Liver (tissue), 9 donors: Measurements from ENCODE around the gene IFT80. TPM values are rescaled to one million over a fixed set of nuclear protein-coding genes. Genes with fewer than 3 reads are reported as not detected.
"Not testable (repeated sequence)": the region's sequence is repeated elsewhere in the genome, so short reads cannot be mapped to it uniquely, and the experiment has no call there.

Experiments used
- DNase-seq: peaks from one replicate; pipeline ENCODE4 v3.0.0-alpha.2; 2017; ENCODE audit warnings: low spot score
- H3K27ac ChIP-seq, 2 donors: one replicate each; pipeline ENCODE4 v1.7.0; 2013; ENCODE audit warnings: inconsistent platforms in 2 of 2, low read length in 2 of 2, control low read depth in 1 of 2, low read depth in 1 of 2, mild to moderate bottlenecking in 1 of 2
- H3K27me3 ChIP-seq, 4 donors: one replicate each; pipeline versions ENCODE4 v1.6.1 to v1.7.0; 2013; ENCODE audit warnings: low read length in 3 of 4, inconsistent platforms in 1 of 4, mild to moderate bottlenecking in 1 of 4, moderate library complexity in 1 of 4; ENCODE audit not compliant: control insufficient read depth in 4 of 4, insufficient read depth in 4 of 4
- H3K36me3 ChIP-seq, 4 donors: one replicate each; pipeline versions ENCODE4 v1.6.1 to v1.7.0; 2013; ENCODE audit warnings: low read length in 3 of 4, mild to moderate bottlenecking in 3 of 4, low read depth in 1 of 4, moderate library complexity in 1 of 4; ENCODE audit not compliant: control insufficient read depth in 4 of 4, insufficient read depth in 3 of 4
- H3K4me1 ChIP-seq, 4 donors: one replicate each; pipeline versions ENCODE4 v1.6.1 to v1.7.0; 2013; ENCODE audit warnings: low read length in 3 of 4, mild to moderate bottlenecking in 3 of 4, moderate library complexity in 1 of 4; ENCODE audit not compliant: control insufficient read depth in 4 of 4, insufficient read depth in 4 of 4
- H3K4me3 ChIP-seq, 3 donors: one replicate each; pipeline versions ENCODE4 v1.6.1 to v1.7.0; 2013; ENCODE audit warnings: low read length in 3 of 3, control low read depth in 1 of 3, low read depth in 1 of 3, mild to moderate bottlenecking in 1 of 3
- H3K9ac ChIP-seq, 2 donors: one replicate each; pipeline ENCODE4 v1.7.0; 2013; ENCODE audit warnings: low read length in 2 of 2, mild to moderate bottlenecking in 2 of 2, moderate library complexity in 2 of 2, control low read depth in 1 of 2, low read depth in 1 of 2
- H3K9me3 ChIP-seq, 4 donors: one replicate each; pipeline versions ENCODE4 v1.6.1 to v1.7.0; 2013; ENCODE audit warnings: low read length in 3 of 4; ENCODE audit not compliant: control insufficient read depth in 4 of 4
- ATF3 ChIP-seq: IDR thresholded peaks from 2 replicates; pipeline ENCODE4 v1.6.1; 2016; ENCODE audit warnings: antibody characterized with exemption
- CTCF ChIP-seq: fragments of 150-350 bp; IDR thresholded peaks from 2 replicates; pipeline ENCODE4 v1.5.1; 2017; ENCODE audit warnings: improper control_type of control experiment, low read depth, low read length; ENCODE audit not compliant: missing input control
- EGR1 ChIP-seq, 2 donors: IDR thresholded peaks; 2 replicates each; pipeline ENCODE4 v1.6.1; 2016 to 2018; ENCODE audit warnings: antibody characterized with exemption in 2 of 2, low read depth in 2 of 2
- FOXA2 ChIP-seq: IDR thresholded peaks from 2 replicates; pipeline ENCODE4 v1.6.1; 2016; ENCODE audit warnings: antibody characterized with exemption
- GABPA ChIP-seq, 2 donors: IDR thresholded peaks in 1 of 2; conservative IDR thresholded peaks in 1 of 2; 2 replicates each; pipeline ENCODE4 v1.6.1; 2016; ENCODE audit warnings: antibody characterized with exemption in 2 of 2, mild to moderate bottlenecking in 1 of 2, moderate library complexity in 1 of 2
- HNF4G ChIP-seq: IDR thresholded peaks from 2 replicates; pipeline ENCODE4 v1.6.1; 2016; ENCODE audit warnings: antibody characterized with exemption
- JUND ChIP-seq, 2 donors: IDR thresholded peaks; 2 replicates each; pipeline ENCODE4 v1.6.1; 2016; ENCODE audit warnings: antibody characterized with exemption in 2 of 2
- MAX ChIP-seq: IDR thresholded peaks from 2 replicates; pipeline ENCODE4 v1.6.1; 2016; ENCODE audit warnings: antibody characterized with exemption
- NR2F2 ChIP-seq: IDR thresholded peaks from 2 replicates; pipeline ENCODE4 v1.6.1; 2016; ENCODE audit warnings: antibody characterized with exemption
- REST ChIP-seq: IDR thresholded peaks from 2 replicates; pipeline ENCODE4 v1.6.1; 2016; ENCODE audit warnings: antibody characterized with exemption, mild to moderate bottlenecking
- SP1 ChIP-seq: IDR thresholded peaks from 2 replicates; pipeline ENCODE4 v1.6.1; 2018; ENCODE audit warnings: antibody characterized with exemption, mild to moderate bottlenecking
- TAF1 ChIP-seq: conservative IDR thresholded peaks from 2 replicates; pipeline ENCODE4 v1.6.1; 2016; ENCODE audit warnings: antibody characterized with exemption, mild to moderate bottlenecking
- ZBTB33 ChIP-seq: IDR thresholded peaks from 2 replicates; pipeline ENCODE4 v1.6.1; 2016; ENCODE audit warnings: antibody characterized with exemption
- WGBS: extraction: QIAGEN DNeasy Blood & Tissue Kit; methylation state at CpG from one replicate; pipeline ENCODE4 v1.1.7; 2013; 5-methylcytosine and 5-hydroxymethylcytosine counted together
- polyA plus RNA-seq, 2 donors: library from polyadenylated mRNA; stranded (reverse) in 1 of 2; unstranded in 1 of 2; fragments of 200-250 nt in 1 of 2; fragments of >200 nt in 1 of 2; fragmentation: Nextera tagmentation in 1 of 2; extraction: Ambion mirVana in 1 of 2; gene quantifications; one replicate each; pipeline versions ENCODE4 v1.2.1 to v1.2.3, GENCODE V29; 2013 to 2015
- total RNA-seq, 2 donors: library from RNA; depleted of rRNA; stranded (reverse); fragments of >200 nt; gene quantifications; one replicate each; pipeline ENCODE4 v1.2.3, GENCODE V29; 2014
- donor health status: healthy.
- donor health status: healthy.
- donor health status: healthy.
- donor health status: healthy.
- donor health status: healthy.

Gene IFT80
- total and polyA plus RNA-seq, 4 donors = 3.5 to 15.7 (median 8.3) TPM

GRCh38 chr3:160368804-160369203 lies 30.2 kb downstream of the IFT80 start:
- no peak for DNase-seq
- Histone ChIP-seq H3K27me3 (no peaks in the 10 kb centered on the region), H3K4me3 (no peak overlapping the region), H3K27ac (no peak overlapping the region), H3K36me3 (no peaks in the 10 kb centered on the region), H3K9ac (no peak overlapping the region), H3K4me1 (no peaks in the 10 kb centered on the region), H3K9me3 (no peaks in the 10 kb centered on the region)
- 76% methylated on average over 2 of the region's 2 CpGs for WGBS
- TF ChIP-seq SP1 (no peak), CTCF (no peak), REST (no peak), ATF3 (no peak), EGR1 (IDR thresholded peaks at IDR 0.05; ENCODE audit: low read depth in 2 of 2) (no peak), FOXA2 (no peak), NR2F2 (no peak), ZBTB33 (no peak), JUND (IDR thresholded peaks at IDR 0.05) (no peak), HNF4G (no peak)

GRCh38 chr3:160365869-160366522 lies 33.0 kb downstream of the IFT80 start:
- TF ChIP-seq GABPA (IDR thresholded peaks at IDR 0.05 in 1 of 2, conservative IDR thresholded peaks at IDR 0.05 in 1 of 2) = no peak
- TF ChIP-seq MAX = no peak
- TF ChIP-seq SP1 = no peak
- TF ChIP-seq TAF1 = no peak
- no peak for TF ChIP-seq ZBTB33
- TF ChIP-seq EGR1 (IDR thresholded peaks at IDR 0.05; ENCODE audit: low read depth in 2 of 2) = no peak
- H3K27ac ChIP-seq = no peak overlapping the region
- H3K36me3 ChIP-seq = no peaks in the 10 kb centered on the region
- no peaks in the 10 kb centered on the region for H3K9me3 ChIP-seq
- DNase-seq = no peak
- H3K27me3 ChIP-seq = no peaks in the 10 kb centered on the region
- H3K9ac ChIP-seq = no peak overlapping the region
- H3K4me1 ChIP-seq = no peaks in the 10 kb centered on the region
- H3K4me3 ChIP-seq = no peak overlapping the region
- WGBS = 58% methylated on average over 1 of the region's 1 CpG

- 78% methylated on average over 2 of the region's 2 CpGs for WGBS
- H3K27me3 ChIP-seq, H3K27ac ChIP-seq, H3K9me3 ChIP-seq, DNase-seq, H3K36me3 ChIP-seq, H3K4me3 ChIP-seq, H3K4me1 ChIP-seq, H3K9ac ChIP-seq: not testable (repeated sequence)
Observed at GRCh38 chr3:160362896-160363295, 36.1 kb downstream of the IFT80 start.
